GM21526 (cell line): ENCODE data around the gene GRAMD1A.
"Not testable (repeated sequence)": the region's sequence is repeated elsewhere in the genome, so short reads cannot be mapped to it uniquely, and the experiment has no call there.

Experiments used
- ATAC-seq: cut with Tn5 transposase; IDR thresholded peaks from one replicate; pipeline ENCODE4 v1.9.1; 2021; ENCODE audit warnings: moderate library complexity; ENCODE audit not compliant: unreplicated experiment, low FRiP score

Gene GRAMD1A

DNA sequence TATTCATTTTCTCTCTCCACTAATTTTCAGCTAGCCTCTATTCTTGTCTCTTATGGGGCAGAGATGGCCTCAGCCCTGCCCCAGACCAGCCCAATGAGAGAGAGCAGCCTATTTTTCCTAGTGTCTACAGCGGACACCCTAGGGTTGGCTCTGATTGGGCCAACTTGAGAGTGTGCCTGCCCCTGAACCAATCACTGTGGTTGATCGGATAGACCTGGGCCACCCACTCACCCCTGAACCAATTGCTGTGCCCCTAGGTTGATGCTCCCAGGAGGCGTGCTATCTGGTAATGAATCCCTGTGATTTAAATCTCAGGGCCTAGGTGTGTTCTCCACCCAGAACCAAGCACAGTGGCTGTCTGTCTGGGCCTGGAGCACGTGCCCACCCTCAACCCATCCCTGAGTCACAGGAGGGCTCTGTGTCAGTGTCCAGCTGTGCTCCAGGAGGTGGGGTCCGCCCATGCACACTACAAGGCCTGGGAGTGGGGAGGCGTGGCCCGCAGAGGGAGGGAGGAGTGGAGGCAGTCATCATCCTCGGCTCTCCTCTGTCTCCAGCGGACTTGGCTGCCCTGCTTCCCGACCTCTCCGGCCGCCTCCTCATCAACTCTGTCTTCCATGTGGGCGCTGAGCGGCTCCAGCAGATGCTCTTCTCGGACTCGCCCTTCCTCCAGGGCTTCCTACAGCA, 15.3 kb downstream of the GRAMD1A start:
- no peak for ATAC-seq

DNA sequence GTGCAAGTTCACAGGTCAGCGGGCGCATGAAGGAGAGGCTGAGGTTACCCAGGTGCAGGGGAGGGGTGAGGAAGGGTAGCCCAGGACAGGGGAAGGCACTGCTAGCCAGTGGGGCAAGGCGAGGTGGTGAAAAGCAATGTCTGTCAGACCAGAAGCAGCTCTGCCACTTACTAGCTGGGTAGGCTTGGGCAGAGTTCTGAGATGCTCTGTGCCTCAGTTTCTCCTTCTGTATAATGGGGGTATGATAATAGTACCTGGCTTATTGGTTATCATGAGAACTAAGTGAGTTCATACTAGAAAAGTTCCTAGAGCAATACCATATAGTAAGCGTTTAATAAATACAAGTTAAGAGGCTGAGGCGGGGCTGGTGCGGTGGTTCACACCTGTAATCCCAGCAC, 15.8 kb downstream of the GRAMD1A start:
- ATAC-seq: no peak

DNA sequence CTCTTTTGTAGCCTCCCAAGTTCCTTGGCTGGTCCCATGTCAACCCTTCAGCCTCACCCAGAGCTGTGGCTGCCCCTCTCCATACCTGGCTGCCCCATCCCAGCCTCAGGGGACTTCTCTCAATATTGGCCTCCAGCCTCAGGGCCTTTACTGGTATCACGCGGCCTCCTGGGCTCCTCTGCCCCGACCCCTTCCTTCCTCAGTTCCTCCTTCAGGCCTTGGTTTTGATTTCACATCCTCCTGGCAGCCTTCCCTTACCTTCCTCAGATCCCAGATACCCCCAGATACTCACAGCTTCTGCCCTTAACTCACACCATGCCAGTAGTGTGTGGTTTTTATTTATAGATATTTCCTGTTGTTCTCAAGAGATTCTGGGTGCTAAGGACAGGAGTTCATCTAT, 17.4 kb downstream of the GRAMD1A start:
- no peak for ATAC-seq

DNA sequence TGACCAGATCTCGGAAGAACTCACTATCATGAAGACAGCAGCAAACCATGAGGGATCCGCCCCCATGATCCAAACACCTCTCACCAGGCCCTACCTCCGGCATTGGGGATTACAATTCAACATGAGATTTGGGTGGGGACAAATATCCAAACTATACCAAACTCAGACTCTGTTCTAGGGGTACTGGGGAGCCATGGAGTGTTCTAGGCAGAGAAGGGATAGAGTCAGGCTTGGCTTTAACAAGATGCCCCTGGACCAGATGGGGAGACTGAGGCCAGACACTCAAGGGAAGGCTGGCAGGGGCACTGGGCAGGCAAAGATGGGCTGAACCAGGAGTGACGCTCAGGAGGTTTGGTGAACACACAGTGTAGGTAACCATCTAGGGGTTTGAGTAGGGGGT, 18.3 kb downstream of the GRAMD1A start:
- ATAC-seq: no peak

DNA sequence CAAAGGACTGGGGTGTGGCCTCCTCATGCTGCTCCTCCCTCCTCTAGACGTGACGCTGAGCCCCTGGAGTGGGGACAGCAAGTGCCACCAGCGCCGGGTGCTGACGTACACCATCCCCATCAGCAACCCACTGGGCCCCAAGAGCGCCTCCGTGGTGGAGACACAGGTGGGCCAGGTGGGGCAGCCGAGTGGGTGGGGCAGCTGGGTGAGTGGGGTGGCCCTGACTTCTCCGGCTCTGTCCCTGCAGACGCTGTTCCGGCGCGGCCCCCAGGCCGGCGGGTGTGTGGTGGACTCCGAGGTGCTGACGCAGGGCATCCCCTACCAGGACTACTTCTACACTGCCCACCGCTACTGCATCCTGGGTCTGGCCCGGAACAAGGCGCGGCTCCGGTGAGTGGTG, 19.0 kb downstream of the GRAMD1A start:
- ATAC-seq: no peak

DNA sequence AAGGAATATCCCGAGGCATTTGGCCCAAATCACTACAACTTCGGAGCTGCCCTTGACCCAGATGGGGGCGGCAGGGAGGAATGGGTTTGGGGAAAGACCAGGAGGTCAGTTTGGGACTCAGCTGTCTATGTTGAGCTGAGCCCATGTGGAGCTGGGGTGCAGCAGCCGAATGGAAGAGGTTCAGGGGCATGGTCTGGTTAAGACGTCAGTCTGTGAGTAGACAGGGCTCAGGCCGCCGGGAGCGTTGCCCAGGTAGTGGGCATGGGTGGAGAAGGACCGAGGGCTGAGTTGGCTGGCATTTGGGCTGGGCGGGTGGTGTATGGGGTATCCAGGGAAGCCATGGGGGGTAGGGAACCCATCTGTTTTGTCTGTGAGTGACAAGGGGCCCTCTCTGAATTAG, 20.9 kb downstream of the GRAMD1A start:
- ATAC-seq: no peak

- no peak for ATAC-seq
These were observed 21.5 kb downstream of the GRAMD1A start for GRCh38 chr19:35021596-35021995.

DNA sequence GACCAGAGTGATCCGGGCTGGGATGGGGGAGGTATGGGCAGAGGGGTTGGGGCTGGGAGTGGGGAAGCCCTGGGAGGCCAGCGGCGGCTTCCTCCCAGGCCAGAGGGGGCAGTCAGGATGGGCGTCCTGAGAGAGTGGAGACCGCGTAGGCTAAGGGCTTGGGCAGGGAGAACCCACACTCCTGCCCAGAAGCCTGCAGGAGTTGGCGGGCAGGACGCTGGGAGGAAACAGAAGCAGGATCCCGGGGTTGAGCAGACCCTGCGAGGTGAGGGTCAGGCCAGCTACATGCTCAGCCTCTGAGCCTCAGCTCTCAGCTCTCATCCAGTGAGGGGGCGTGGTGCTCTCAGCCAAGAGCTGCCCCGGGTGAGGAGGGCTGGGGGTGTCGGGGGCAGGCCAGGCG, 22.3 kb downstream of the GRAMD1A start:
- no peak for ATAC-seq

DNA sequence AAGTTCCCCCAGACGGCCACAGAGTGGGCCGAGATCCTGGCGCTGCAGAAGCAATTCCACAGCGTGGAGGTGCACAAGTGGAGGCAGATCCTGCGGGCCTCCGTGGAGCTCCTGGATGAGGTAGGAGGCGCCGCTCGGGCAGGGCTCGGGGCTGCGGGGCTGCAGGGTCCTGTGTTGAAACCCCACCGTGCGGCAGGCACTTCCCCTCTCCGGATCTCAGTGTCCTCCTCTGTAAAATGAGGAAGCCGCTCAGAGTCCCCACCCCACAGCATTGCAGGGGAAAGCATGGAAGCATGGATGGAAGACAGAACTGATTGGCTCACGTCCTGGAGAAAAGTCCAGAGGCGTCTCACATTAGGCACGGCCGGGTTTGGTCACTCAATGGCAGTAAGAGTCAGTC, 23.3 kb downstream of the GRAMD1A start:
- ATAC-seq: no peak

GRCh38 chr19:35024095-35024494, 24.0 kb downstream of the GRAMD1A start:
- ATAC-seq: no peak

- ATAC-seq: no peak
These were observed 25.8 kb downstream of the GRAMD1A start for GRCh38 chr19:35025969-35026368.

DNA sequence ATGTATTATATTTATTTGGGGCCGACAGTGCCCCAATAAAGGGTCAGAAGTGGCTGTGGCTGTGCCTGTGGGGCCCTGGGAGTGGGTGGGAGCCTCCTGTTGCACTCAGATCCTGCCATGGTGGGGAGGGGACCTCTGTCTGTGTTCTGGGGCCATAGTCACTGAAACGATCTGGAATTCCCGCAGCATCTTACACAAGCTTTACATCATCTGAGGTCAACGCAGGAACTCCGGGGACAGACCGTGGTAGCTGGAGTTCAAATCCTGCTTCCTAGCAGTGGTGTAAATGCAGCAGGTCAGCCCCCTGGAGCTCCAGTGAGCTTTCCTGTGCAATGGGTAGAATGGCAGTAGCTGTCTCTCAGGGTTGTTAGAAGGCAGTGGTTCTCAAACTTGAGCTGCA, 26.3 kb downstream of the GRAMD1A start:
- ATAC-seq: no peak

GRCh38 chr19:35027009-35027408, 26.9 kb downstream of the GRAMD1A start:
- ATAC-seq: no peak

DNA sequence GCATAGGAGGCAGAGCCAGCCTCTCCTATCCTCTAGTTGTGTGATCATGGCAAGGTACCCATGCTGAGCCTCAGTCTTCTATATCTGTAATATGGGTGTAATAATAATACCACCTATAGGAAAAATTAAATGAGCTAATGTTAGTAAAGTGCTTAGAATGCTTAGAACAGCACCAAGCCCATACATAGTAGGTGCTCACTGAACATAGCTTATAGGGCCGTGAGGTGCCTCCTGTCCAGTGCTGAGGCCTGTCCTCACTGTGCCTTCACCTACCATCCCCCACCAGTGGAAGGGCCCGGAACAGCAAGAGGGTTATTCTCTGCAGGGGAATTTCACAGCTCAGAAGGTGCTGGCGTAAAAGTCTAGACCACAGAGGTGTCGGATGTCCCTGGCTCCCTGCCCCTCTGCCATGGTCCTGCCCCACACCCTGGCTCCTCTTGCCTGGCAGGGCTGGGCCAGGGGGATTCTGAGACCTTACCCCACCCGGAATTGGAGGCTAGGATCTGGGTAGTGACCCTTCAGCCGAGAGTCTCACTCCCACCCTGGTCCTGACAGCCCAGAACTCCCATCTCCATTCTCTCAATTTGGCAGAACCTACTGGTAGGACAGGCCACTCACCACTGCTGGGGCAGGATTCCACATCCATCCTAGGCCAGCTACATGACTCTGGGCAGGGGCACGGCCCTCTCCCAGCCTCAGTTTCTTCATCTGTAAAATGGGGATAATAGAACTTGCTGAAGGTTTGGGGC, 27.9 kb downstream of the GRAMD1A start:
- no peak for ATAC-seq

GRCh38 chr19:35028600-35028885, 28.4 kb downstream of the GRAMD1A start:
- not testable (repeated sequence) for ATAC-seq

DNA sequence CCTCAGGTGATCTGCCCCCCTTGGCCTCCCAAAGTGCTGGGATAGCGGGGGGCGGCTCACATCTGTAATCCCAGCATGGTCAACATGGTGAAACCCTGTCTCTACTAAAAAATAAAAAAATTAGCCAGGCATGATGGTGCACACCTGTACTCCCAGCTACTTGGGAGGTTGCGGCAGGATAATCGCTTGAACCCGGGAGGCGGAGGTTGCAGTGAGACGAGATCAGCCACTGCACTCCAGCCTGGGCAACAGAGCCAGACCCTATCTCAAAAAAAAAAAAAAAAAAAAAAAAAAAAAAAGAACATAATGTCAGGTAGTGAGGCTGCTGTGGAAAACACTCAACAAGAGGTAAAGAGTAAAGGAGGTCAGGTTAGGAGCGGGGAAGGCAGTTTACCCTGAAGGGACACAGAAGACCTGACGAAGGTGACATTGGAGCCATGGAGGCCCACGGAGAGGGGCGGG, 29.2 kb downstream of the GRAMD1A start:
- not testable (repeated sequence) for ATAC-seq

DNA sequence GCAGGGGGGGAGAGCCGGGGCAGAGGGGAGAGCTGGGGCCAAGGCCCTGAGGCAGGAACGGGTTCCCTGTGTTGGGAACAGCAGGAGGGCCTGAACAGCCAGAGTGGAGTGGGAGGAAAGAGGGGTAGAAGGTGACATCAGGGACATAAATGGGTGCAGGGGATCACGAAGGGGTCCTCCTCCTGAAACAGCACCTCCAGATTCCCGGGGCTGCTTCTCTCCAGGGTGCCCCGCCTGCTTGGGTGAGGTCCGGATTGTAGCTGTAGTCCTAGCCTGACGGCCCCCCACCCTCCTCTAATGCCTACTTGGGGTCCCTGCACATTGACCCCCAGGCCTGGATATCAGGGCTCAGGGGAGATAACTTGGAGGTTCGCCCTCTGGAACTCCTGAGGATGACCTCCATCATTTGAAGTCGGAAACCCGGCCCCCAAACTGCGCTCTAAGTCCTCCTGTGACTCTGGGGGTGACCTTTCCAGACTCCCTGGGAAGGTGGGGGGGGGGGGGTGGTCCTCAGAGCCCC, 29.7 kb downstream of the GRAMD1A start:
- no peak for ATAC-seq

GRCh38 chr19:35030257-35031071, 30.3 kb downstream of the GRAMD1A start, which contains the start of gene SCN1B:
Gene SCN1B (plus strand): TSS chr19:35030470. CDS start chr19:35030821, 351 bp downstream.
- ATAC-seq: no peak

GRCh38 chr19:35031072-35031881, 31.2 kb downstream of the GRAMD1A start:
- ATAC-seq: no peak

GRCh38 chr19:35032356-35032865, 32.3 kb downstream of the GRAMD1A start:
- ATAC-seq: no peak
